Psoas muscle (tissue), 8 donors: ENCODE measurements around the gene CDK7. TPM values are rescaled to one million over a fixed set of nuclear protein-coding genes. Genes with fewer than 3 reads are reported as not detected.
A peak's percentile ranks its signal among the peaks of the same experiment; 100 is the strongest.

Experiments
- ATAC-seq, 4 donors: fragments of 200-7000 bp; cut with Tn5 transposase; one replicate each; pipeline ENCODE4 v1.9.1; 2020; ENCODE audit warnings: moderate library complexity in 3 of 4, mild to moderate bottlenecking in 2 of 4
- DNase-seq, 2 donors: peaks; one replicate each; pipeline ENCODE4 v3.0.0-alpha.2; 2020
- H3K27ac ChIP-seq: fragments of 200-600 bp; one replicate; pipeline ENCODE4 v1.8.0; 2022
- H3K27me3 ChIP-seq, 3 donors: fragments of 200-600 bp in 1 of 3; one replicate each; pipeline versions ENCODE4 v1.6.1 to v1.8.0; 2013 to 2022; ENCODE audit warnings: low read length in 2 of 3, mild to moderate bottlenecking in 2 of 3, moderate library complexity in 1 of 3; ENCODE audit not compliant: insufficient read depth in 3 of 3
- H3K36me3 ChIP-seq, 2 donors: fragments of 200-600 bp in 1 of 2; one replicate each; pipeline versions ENCODE4 v1.6.1 to v1.8.0; 2013 to 2022; ENCODE audit warnings: low read depth in 1 of 2, mild to moderate bottlenecking in 1 of 2, moderate library complexity in 1 of 2; ENCODE audit not compliant: insufficient read depth in 1 of 2
- H3K4me1 ChIP-seq: fragments of 200-600 bp; one replicate; pipeline ENCODE4 v1.8.0; 2022
- H3K4me3 ChIP-seq: fragments of 200-600 bp; one replicate; pipeline ENCODE4 v1.8.0; 2022; ENCODE audit warnings: mild to moderate bottlenecking
- H3K9me3 ChIP-seq: fragments of 200-600 bp; one replicate; pipeline ENCODE4 v1.8.0; 2022
- CTCF ChIP-seq: fragments of 200-600 bp; IDR thresholded peaks from one replicate; pipeline ENCODE4 v1.8.0; 2022; ENCODE audit warnings: antibody characterized with exemption
- WGBS, 3 donors: extraction: QIAGEN DNeasy Blood & Tissue Kit; methylation state at CpG; one replicate each; pipeline versions ENCODE4 v1.1.6 to v1.1.7; 2013; 5-methylcytosine and 5-hydroxymethylcytosine counted together
- intact Hi-C, 2 donors: fragments of 100-400 bp; cut with DNase I; formaldehyde crosslinking; loops; one replicate each; pipeline versions ENCODE4 v1.11.0 to v1.14.2; 2022
- long read RNA-seq, 2 donors: library from polyadenylated mRNA; unstranded; transcript quantifications; one replicate each; pipeline ENCODE4 v2.0.0, GENCODE V29; 2021
- polyA plus RNA-seq, 3 donors: library from polyadenylated mRNA; stranded (reverse); fragments of 200-250 nt; gene quantifications; one replicate each; pipeline ENCODE4 v1.2.3, GENCODE V29; 2013
- total RNA-seq, 4 donors: library from RNA; stranded (reverse); fragmentation: NEBNext Ultra II Directional in 2 of 4; extraction: Animal tissue kit (Norgen Biotek cat#: 25700) in 2 of 4; gene quantifications; one replicate each; pipeline versions ENCODE4 v1.2.1 to v1.2.4, GENCODE V29; 2021 to 2023
- donor health status: healthy with polysubstance abuse.
- donor health status: DM: no; HTN: no; CAD: no; lungs with moderate emphysema.
- donor health status: Bipolar disorder and iron deficiency.
- donor health status: healthy.
- donor health status: DM: yes; HTN: yes; CAD: no.
- donor health status: DM: no; HTN: no; CAD: no.
- donor health status: DM: no; HTN: no; CAD: no.
- donor health status: DM: yes; HTN: yes; CAD: no.

Gene CDK7
- total RNA-seq (10 to 100 TPM; 19.0 to 33.4 (median 29.4) TPM), polyA plus RNA-seq (10 to 100 TPM; 35.6 to 66.9 (median 52.1) TPM)
- long read RNA-seq, donor 1, transcript CDK7-201 (12 exons, 1,439 nt), result major isoform, 5 of 8 reads
- long read RNA-seq, donor 1, partial matches to known transcripts, result 1 of 8 reads
- long read RNA-seq, donor 1, other reads (novel, unspliced or antisense), result 2 of 8 reads
- long read RNA-seq, donor 2, transcript CDK7-201 (12 exons, 1,439 nt), result major isoform, 14 of 17 reads
- long read RNA-seq, donor 2, partial matches to known transcripts, result 0 of 17 reads
- long read RNA-seq, donor 2, other reads (novel, unspliced or antisense), result 3 of 17 reads

- H3K9me3 ChIP-seq, result no peaks in the 10 kb centered on the region
- TF ChIP-seq CTCF, result no peak
- DNase-seq (peak; percentile 95 to 98), ATAC-seq (peak; percentile 99)
- H3K4me3 ChIP-seq, result peak within 1 kb of the TSS; percentile 85
- H3K36me3 ChIP-seq, result peaks cover 6 to 35% of the 10 kb centered on the region in 2 donors
- H3K4me1 ChIP-seq, result peaks cover 29% of the 10 kb centered on the region
- peak within 1 kb of the TSS; percentile 92 for H3K27ac ChIP-seq
- WGBS, 3 donors, result 0% methylated on average over 49 of the region's 49 CpGs
- no peaks in the 10 kb centered on the region for H3K27me3 ChIP-seq
- intact Hi-C loops, result loop anchor here in 1 of 2 donors (1.0 kb wide), 1 partner anchor 45 kb away; the partner anchor contains the start of gene CENPH
These were observed at the start of gene CDK7 for GRCh38 chr5:69234457-69235268. Gene CDK7 (plus strand): TSS chr5:69234886. CDS start chr5:69234976, 90 bp downstream.

- intact Hi-C loops, result loop anchor here in 1 of 2 donors (10.0 kb wide), 1 partner anchor 83 kb away; no protein-coding TSS in a partner anchor
- no peaks in the 10 kb centered on the region for H3K36me3 ChIP-seq
- no peaks in the 10 kb centered on the region for H3K27me3 ChIP-seq
- TF ChIP-seq CTCF, result no peak
- H3K4me3 ChIP-seq, result no peak overlapping the region
- peaks cover 6% of the 10 kb centered on the region for H3K4me1 ChIP-seq
- WGBS, 3 donors, result 85 to 100% (median 88%) methylated on average over 2 of the region's 2 CpGs
- H3K9me3 ChIP-seq, result no peaks in the 10 kb centered on the region
- DNase-seq (no peak), ATAC-seq (no peak)
- H3K27ac ChIP-seq, result no peak overlapping the region
These were observed 47.3 kb upstream of the CDK7 start for GRCh38 chr5:69187342-69187741.

GRCh38 chr5:69188811-69189161 lies 45.9 kb upstream of the CDK7 start:
- ATAC-seq, result peak in 2 of 4 donors; percentile 11 to 24

More at GRCh38 chr5:69188811-69189161, 45.9 kb upstream of the CDK7 start:
- H3K27me3 ChIP-seq, result no peaks in the 10 kb centered on the region
- WGBS, 3 donors, result 11 to 15% (median 12%) methylated on average over 8 of the region's 8 CpGs
- H3K36me3 ChIP-seq, result no peaks in the 10 kb centered on the region
- no peaks in the 10 kb centered on the region for H3K9me3 ChIP-seq
- H3K4me3 ChIP-seq, result peak overlapping the region; percentile 84
- no peak for DNase-seq
- peaks cover 6% of the 10 kb centered on the region for H3K4me1 ChIP-seq
- intact Hi-C loops, result loop anchor here (1.0 to 10.0 kb wide), 3 partner anchors 28 to 84 kb away; partner anchors contain the start of gene CDK7 (in 1 of the 2)
- H3K27ac ChIP-seq, result peak overlapping the region; percentile 57
- no peak for TF ChIP-seq CTCF
